K562 (cell line): ENCODE measurements around the gene NDOR1. TPM values are rescaled to one million over a fixed set of nuclear protein-coding genes. Genes with fewer than 3 reads are reported as not detected.

Experiments
- ATAC-seq: fragments of 200-7000 bp; cut with Tn5 transposase; 3 replicates; pipeline ENCODE4 v1.9.1; 2020; ENCODE audit warnings: moderate library complexity
- BruUV-seq: library from RNA; stranded (reverse); fragments of 400-500 nt; replicated peaks from 2 replicates; lab custom pipeline; 2021; lab: Mats Ljungman, UMichigan
- CTCF ChIA-PET: fragments of 300-600 bp; formaldehyde crosslinking; extraction: SDS; loops from one replicate; lab custom pipeline; 2021; ENCODE audit warnings: low intra/inter-chr PET ratio; lab: Yijun Ruan, JAX
- POLR2A ChIA-PET: fragments of 300-600, 350-650 bp; sonication (Branson Sonifier 250); formaldehyde crosslinking; extraction: SDS; loops from one replicate; lab custom pipeline; 2021; ENCODE audit warnings: antibody characterized with exemption, inconsistent platforms; lab: Yijun Ruan, JAX
- DNase-seq, 4 experiments: peaks; one replicate each; pipeline versions ENCODE4 v3.0.0 to v3.0.0-alpha.2; 2011 to 2018; ENCODE audit warnings: low spot score in 3 of 4, mixed read lengths in 3 of 4; ENCODE audit errors: extremely low read depth in 1 of 4
- FAIRE-seq: peaks from 2 replicates; lab custom pipeline; 2011; peaks lifted over from hg19 to GRCh38; lab: Jason Lieb, UNC
- H2AFZ ChIP-seq: 2 replicates; pipeline ENCODE4 v1.6.0; 2011; ENCODE audit warnings: low read depth, low read length, control low read depth, inconsistent platforms
- H3K27ac ChIP-seq: fragments of 200-600 bp; 3 replicates; pipeline ENCODE4 v1.8.0; 2011; ENCODE audit warnings: low read depth, mild to moderate bottlenecking, control low read depth, inconsistent platforms, low read length, moderate library complexity, mixed read lengths; ENCODE audit errors: extremely low read depth
- H3K27me3 ChIP-seq, 2 experiments: fragments of 300-600 bp in 1 of 2; 2 replicates in 1 of 2; 3 replicates in 1 of 2; pipeline versions ENCODE4 v1.6.0 to v1.8.0; 2011; ENCODE audit warnings: inconsistent platforms in 2 of 2, low read length in 2 of 2, mild to moderate bottlenecking in 1 of 2, mixed read lengths in 1 of 2, moderate library complexity in 1 of 2; ENCODE audit not compliant: control insufficient read depth in 2 of 2, insufficient read depth in 2 of 2
- H3K36me3 ChIP-seq: fragments of 300-600 bp; 3 replicates; pipeline ENCODE4 v1.8.0; 2011; ENCODE audit warnings: mild to moderate bottlenecking, low read length, inconsistent platforms; ENCODE audit not compliant: control insufficient read depth, insufficient read depth
- H3K4me1 ChIP-seq, 2 experiments: fragments of 200-600 bp in 1 of 2; replicated peaks in 1 of 2; 2 replicates in 1 of 2; 3 replicates in 1 of 2; pipeline versions ENCODE4 v1.5.1 to v1.8.0; 2011; ENCODE audit warnings: inconsistent platforms in 2 of 2, low read length in 2 of 2, mild to moderate bottlenecking in 1 of 2, mixed read lengths in 1 of 2, moderate library complexity in 1 of 2; ENCODE audit not compliant: control insufficient read depth in 2 of 2, insufficient read depth in 2 of 2
- H3K4me2 ChIP-seq: 2 replicates; pipeline ENCODE4 v1.6.1; 2011; ENCODE audit warnings: low read length, control low read depth, inconsistent platforms, mixed read lengths; ENCODE audit not compliant: insufficient read depth
- H3K4me3 ChIP-seq: fragments of 200-600 bp; sonication (generic), shearing (Covaris generic); 2 replicates; pipeline ENCODE4 v1.5.1; 2016; ENCODE audit warnings: control low read depth, inconsistent platforms
- H3K79me2 ChIP-seq: fragments of 200-600 bp; 3 replicates; pipeline ENCODE4 v1.8.0; 2011; ENCODE audit warnings: low read length, inconsistent platforms; ENCODE audit not compliant: control insufficient read depth, insufficient read depth
- H3K9ac ChIP-seq, 2 experiments: 2 replicates each; pipeline versions ENCODE4 v1.6.0 to v1.6.1; 2011; ENCODE audit warnings: low read depth in 2 of 2, low read length in 2 of 2, control low read depth in 1 of 2, inconsistent platforms in 1 of 2, mild to moderate bottlenecking in 1 of 2, mixed read lengths in 1 of 2; ENCODE audit not compliant: insufficient read depth in 1 of 2
- H3K9me1 ChIP-seq: one replicate; pipeline ENCODE4 v1.6.0; 2011; ENCODE audit warnings: inconsistent platforms, mild to moderate bottlenecking, low read length, moderate library complexity; ENCODE audit not compliant: control insufficient read depth, insufficient read depth
- H3K9me3 ChIP-seq: replicated peaks from 2 replicates; pipeline ENCODE4 v1.5.1; 2011; ENCODE audit warnings: low read depth, low read length, inconsistent platforms; ENCODE audit not compliant: control insufficient read depth, insufficient read depth
- H4K20me1 ChIP-seq: replicated peaks from 2 replicates; pipeline ENCODE4 v1.6.1; 2011; ENCODE audit warnings: low read length, inconsistent platforms, mixed read lengths; ENCODE audit not compliant: control insufficient read depth, insufficient read depth
- DPF2 ChIP-seq: fragments of 450-650 bp; IDR thresholded peaks from 2 replicates; pipeline ENCODE4 v1.6.1; 2016
- HNRNPL ChIP-seq: fragments of 200-400 bp; formaldehyde crosslinking; IDR thresholded peaks from 2 replicates; pipeline ENCODE4 v1.6.1; 2017; ENCODE audit warnings: low read depth, mild to moderate bottlenecking, low read length
- NR2C1 ChIP-seq, 2 experiments: fragments of 450-650 bp; IDR thresholded peaks; 2 replicates each; pipeline ENCODE4 v1.6.1; 2017; ENCODE audit warnings: mild to moderate bottlenecking in 2 of 2, antibody characterized with exemption in 1 of 2, inconsistent platforms in 1 of 2, missing compliant biosample characterization in 1 of 2, missing genetic modification characterization in 1 of 2
- NR2C2 ChIP-seq, 2 experiments: fragments of 200-800 bp in 1 of 2; sonication (Bioruptor generic) in 1 of 2; sonication (generic) in 1 of 2; formaldehyde crosslinking in 1 of 2; IDR thresholded peaks; 2 replicates each; pipeline versions ENCODE4 v1.6.1 to v1.8.0; 2016 to 2022; ENCODE audit warnings: mild to moderate bottlenecking in 1 of 2, missing compliant biosample characterization in 1 of 2, missing genetic modification characterization in 1 of 2, missing genetic modification reagents in 1 of 2
- ZBTB33 ChIP-seq: sonication (generic); formaldehyde crosslinking; IDR thresholded peaks from 2 replicates; pipeline ENCODE4 v1.8.1; 2023; ENCODE audit warnings: mild to moderate bottlenecking, missing genetic modification reagents
- WGBS: fragments of 100-300 bp; shearing (Covaris generic); methylation state at CpG from one replicate; pipeline ENCODE4 v1.1.6; 2016; ENCODE audit warnings: low coverage, mixed read lengths; ENCODE audit not compliant: insufficient coverage; ENCODE audit errors: missing lambda C conversion rate; 5-methylcytosine and 5-hydroxymethylcytosine counted together
- in situ Hi-C: fragments of 300-500 bp; cut with MboI; formaldehyde crosslinking; loops from 4 replicates; pipeline ENCODE4 v1.15.0; 2018; ENCODE audit warnings: inconsistent platforms, mixed read lengths
- intact Hi-C: fragments of 100-400 bp; cut with micrococcal nuclease; formaldehyde crosslinking; loops from 2 replicates; pipeline ENCODE4 v1.14.2; 2022
- polyA plus RNA-seq, 8 experiments: library from polyadenylated mRNA; depleted of rRNA in 4 of 8; stranded (reverse) in 5 of 8; unstranded in 3 of 8; fragments of >200 nt; fragmentation: Nextera tagmentation in 2 of 8; fragmentation: Illumina TruSeq in 1 of 8; extraction: Ambion mirVana in 2 of 8; extraction: Trizol in 1 of 8; gene quantifications; 2 replicates each; pipeline versions ENCODE4 v1.2.1 to v1.2.3, GENCODE V29; 2011 to 2014; ENCODE audit warnings: inconsistent platforms in 1 of 8, missing spikeins in 1 of 8
- total RNA-seq, 7 experiments: library from RNA; depleted of rRNA in 6 of 7; stranded (reverse); fragments of >200 nt in 6 of 7; fragmentation: Illumina TruSeq in 2 of 7; extraction: Trizol in 2 of 7; gene quantifications; 2 replicates each; pipeline versions ENCODE4 v1.2.1 to v1.2.3, GENCODE V29; 2011 to 2021; ENCODE audit warnings: low replicate concordance in 1 of 7

Gene NDOR1
- total and polyA plus RNA-seq, 9 of the 15 experiments (the other 6 are each of a cell fraction or from before 2014, with no cell fraction given), result 0.06 to 36.9 (median 6.9) TPM

GRCh38 chr9:137221506-137222111, 16.1 kb downstream of the NDOR1 start:
- peak in 1 of 4 experiments; percentile 23 for DNase-seq
- WGBS, result 60% methylated on average over 1 of the region's 61 CpGs
- no peak for ATAC-seq
- no TSS peak for BruUV-seq
- Histone ChIP-seq H2AFZ (no peak overlapping the region), H3K9ac (peak overlapping the region in 1 of 2 experiments; percentile 33; a peak in 1 of 4 replicates), H3K4me2 (no peak overlapping the region), H3K27ac (no peak overlapping the region), H3K4me1 (peaks cover 34 to 95% of the 10 kb centered on the region in 2 experiments), H3K79me2 (peaks cover 18% of the 10 kb centered on the region; the same call in 2 of the 3 replicates), H4K20me1 (no peaks in the 10 kb centered on the region), H3K36me3 (peaks cover 11% of the 10 kb centered on the region; the same call in 1 of the 3 replicates), H3K9me1 (no peaks in the 10 kb centered on the region), H3K27me3 (no peaks in the 10 kb centered on the region), H3K4me3 (peak overlapping the region; percentile 11; the same call in 1 of the 2 replicates), H3K9me3 (no peaks in the 10 kb centered on the region)
- TF ChIP-seq HNRNPL (peak; percentile 77; the same call in 1 of the 2 replicates), NR2C1 (IDR thresholded peaks at IDR 0.05) (peak; percentile 27; the same call in 1 of the 2 replicates), NR2C1 (tag; IDR thresholded peaks at IDR 0.05) (peak; percentile 48; the same call in 1 of the 2 replicates), ZBTB33 (CRISPR knock-in tag) (peak; percentile 32; the same call in 1 of the 2 replicates), DPF2 (no peak), NR2C2 (CRISPR knock-in tag; IDR thresholded peaks at IDR 0.05) (no peak), NR2C2 (tag; IDR thresholded peaks at IDR 0.05) (peak; percentile 35; the same call in 1 of the 2 replicates)
- ChIA-PET CTCF (no interaction called here), POLR2A (interaction anchor here (0.9 to 1.7 kb wide), 4 partner anchors 17 to 33 kb away, joined by 3 to 7 read pairs (median 4); partner anchors contain the start of genes ANAPC2 and SSNA1)
- intact Hi-C loops, result no loop called here
- in situ Hi-C loops, result no loop called here
- no peak for FAIRE-seq
